ENCODE measurements around the gene PTPRD.

Gene PTPRD

GRCh38 chr9:10447036-10447435 lies 165.8 kb downstream of the PTPRD start:
- H3K4me3 ChIP-seq (ENCODE audit: low read depth, low read length) = no peak overlapping the region
- TF ChIP-seq CTCF (IDR thresholded peaks at IDR 0.05; ENCODE audit: insufficient read depth, low read length, missing control alignments) = no peak
- CTCF ChIA-PET = no interaction called here
- POLR2A ChIA-PET = no interaction called here
- no peak for DNase-seq (ENCODE audit: low read depth, low spot score)

GRCh38 chr9:10443868-10444204 lies 169.0 kb downstream of the PTPRD start:
- DNase-seq (ENCODE audit: low read depth, low spot score) = no peak
- TF ChIP-seq CTCF (IDR thresholded peaks at IDR 0.05; ENCODE audit: insufficient read depth, low read length, missing control alignments) = no peak
- CTCF ChIA-PET = no interaction called here
- POLR2A ChIA-PET = no interaction called here
- no peak overlapping the region for H3K4me3 ChIP-seq (ENCODE audit: low read depth, low read length)

DNA sequence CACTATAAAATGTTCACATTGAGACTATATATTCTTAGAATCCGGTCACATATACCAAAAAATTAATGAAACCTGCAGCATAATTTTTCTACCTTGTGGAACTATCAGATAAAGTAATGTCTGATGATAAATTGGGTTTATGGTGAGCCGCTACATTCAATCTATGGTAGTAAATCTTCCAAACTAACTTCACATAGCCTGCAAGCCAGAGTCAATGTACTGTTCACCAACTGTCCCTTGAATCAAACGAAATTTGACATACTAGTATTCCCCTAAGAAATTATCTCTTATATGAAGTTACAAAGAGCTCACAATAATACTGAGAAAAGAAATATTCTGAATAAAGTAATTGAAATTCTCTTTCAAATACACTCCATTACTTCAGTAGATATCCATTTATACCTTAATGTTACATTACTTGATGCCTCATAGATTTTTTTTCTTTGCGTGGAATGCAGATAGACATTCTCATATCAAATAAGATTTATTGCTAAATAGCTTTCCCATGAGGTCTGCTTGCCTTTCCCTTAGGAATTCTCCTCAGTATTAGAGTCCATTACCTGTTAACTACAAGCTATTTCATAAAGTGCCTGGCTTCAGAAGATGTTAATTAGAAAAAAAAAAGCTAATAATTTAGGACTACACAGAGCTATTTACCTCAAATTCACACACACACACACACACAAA lies 169.5 kb downstream of the PTPRD start:
- no peak for TF ChIP-seq CTCF (IDR thresholded peaks at IDR 0.05; ENCODE audit: insufficient read depth, low read length, missing control alignments)
- DNase-seq (ENCODE audit: low read depth, low spot score) = no peak
- ChIA-PET POLR2A (no interaction called here), CTCF (no interaction called here)
- no peak overlapping the region for H3K4me3 ChIP-seq (ENCODE audit: low read depth, low read length)

DNA sequence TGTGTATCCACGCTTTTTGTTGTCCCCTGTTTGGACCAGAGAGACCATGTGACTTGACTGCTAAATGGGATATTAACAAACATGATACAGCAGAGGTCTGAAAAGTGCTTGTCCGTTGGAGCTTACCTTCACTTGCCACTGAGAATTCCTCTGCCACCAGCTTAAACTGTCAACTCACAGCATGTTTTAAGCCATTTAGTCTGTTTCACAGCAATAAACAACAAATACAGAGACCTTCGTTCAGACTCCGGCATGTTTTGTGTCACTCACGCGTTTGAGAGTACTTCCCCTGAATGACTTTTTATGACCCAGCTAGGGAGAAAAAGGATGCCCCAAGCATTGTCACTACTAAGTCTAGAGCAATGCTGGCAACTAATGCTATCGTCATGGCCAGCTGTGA lies 173.8 kb downstream of the PTPRD start:
- CTCF ChIA-PET = no interaction called here

DNA sequence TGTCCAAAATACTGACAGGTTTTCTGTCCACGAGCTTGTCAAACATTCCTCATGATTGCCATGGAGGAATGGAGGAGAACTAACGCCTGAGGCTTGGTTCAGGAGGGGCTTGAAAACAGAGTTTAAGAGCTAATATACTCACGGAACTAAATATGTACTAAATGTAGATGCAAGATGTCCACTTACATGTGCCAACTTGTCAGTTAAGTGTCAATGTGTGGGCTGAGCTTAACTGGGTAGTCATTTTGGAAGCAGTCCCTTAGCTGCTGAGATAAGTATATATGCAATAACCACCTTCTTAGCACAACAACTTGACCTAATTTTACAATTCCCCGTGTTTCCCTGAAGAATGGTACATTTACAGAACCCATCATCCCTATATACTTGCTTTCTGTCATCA lies 176.0 kb downstream of the PTPRD start:
- ChIA-PET CTCF (no interaction called here), POLR2A (no interaction called here)
- DNase-seq (ENCODE audit: low read depth, low spot score) = no peak
- H3K4me3 ChIP-seq (ENCODE audit: low read depth, low read length) = no peak overlapping the region
- no peak for TF ChIP-seq CTCF (IDR thresholded peaks at IDR 0.05; ENCODE audit: insufficient read depth, low read length, missing control alignments)

More for the DNA sequence above, 173.8 kb downstream of the PTPRD start:
- POLR2A ChIA-PET = no interaction called here
- no peak for TF ChIP-seq CTCF (IDR thresholded peaks at IDR 0.05; ENCODE audit: insufficient read depth, low read length, missing control alignments)
- no peak overlapping the region for H3K4me3 ChIP-seq (ENCODE audit: low read depth, low read length)
- DNase-seq (ENCODE audit: low read depth, low spot score) = no peak

DNA sequence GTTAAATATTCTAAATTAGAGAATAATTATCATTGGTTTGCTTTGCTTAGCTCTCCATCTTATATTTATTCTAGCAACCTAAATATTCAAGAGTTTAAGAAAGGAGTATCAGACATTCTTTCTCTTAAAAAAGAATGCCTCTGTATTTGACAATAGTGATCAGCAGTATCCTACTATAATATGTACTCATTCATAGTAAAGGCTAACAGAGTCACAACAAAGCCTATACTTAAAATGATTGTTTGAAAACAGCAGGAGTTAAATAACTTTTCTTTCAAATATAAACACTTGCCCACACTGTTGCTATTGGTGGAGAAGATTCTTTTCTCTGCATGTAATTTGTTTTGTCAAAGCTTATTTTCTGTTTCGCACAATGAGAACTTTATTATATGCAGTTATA lies 178.4 kb downstream of the PTPRD start:
- ChIA-PET CTCF (no interaction called here), POLR2A (no interaction called here)
- no peak for TF ChIP-seq CTCF (IDR thresholded peaks at IDR 0.05; ENCODE audit: insufficient read depth, low read length, missing control alignments)
- DNase-seq (ENCODE audit: low read depth, low spot score) = no peak
- no peak overlapping the region for H3K4me3 ChIP-seq (ENCODE audit: low read depth, low read length)

Data from AG04449 (cell line).